ENCODE data around the gene SHROOM3.

SHROOM3 gene

GRCh38 chr4:76569706-76570105 is 134.7 kb downstream of the SHROOM3 start:
- DNase-seq (ENCODE audit: low read depth): no peak

- no peak for DNase-seq (ENCODE audit: low read depth)
Measured at GRCh38 chr4:76570141-76570973, 135.3 kb downstream of the SHROOM3 start.

DNA sequence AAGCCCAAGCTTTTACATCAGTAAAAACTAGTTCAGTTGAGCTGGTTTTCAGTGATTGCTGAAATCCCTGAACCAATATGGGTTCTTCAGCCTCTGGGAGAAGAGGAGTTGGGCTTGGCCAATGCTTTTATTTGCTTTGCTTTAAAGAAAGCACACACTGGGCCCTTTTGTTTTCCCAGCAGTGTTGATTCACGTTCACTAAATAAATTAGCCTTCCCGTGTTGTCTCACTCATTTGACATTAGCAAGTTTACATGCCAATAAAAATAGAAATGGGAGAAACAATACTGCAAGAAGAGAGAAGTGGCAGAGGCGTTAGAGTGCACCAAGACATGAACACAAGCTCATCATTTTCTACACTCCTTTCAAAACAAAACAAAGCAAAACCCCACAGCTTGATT is 136.2 kb downstream of the SHROOM3 start:
- DNase-seq (ENCODE audit: low read depth): no peak

DNA sequence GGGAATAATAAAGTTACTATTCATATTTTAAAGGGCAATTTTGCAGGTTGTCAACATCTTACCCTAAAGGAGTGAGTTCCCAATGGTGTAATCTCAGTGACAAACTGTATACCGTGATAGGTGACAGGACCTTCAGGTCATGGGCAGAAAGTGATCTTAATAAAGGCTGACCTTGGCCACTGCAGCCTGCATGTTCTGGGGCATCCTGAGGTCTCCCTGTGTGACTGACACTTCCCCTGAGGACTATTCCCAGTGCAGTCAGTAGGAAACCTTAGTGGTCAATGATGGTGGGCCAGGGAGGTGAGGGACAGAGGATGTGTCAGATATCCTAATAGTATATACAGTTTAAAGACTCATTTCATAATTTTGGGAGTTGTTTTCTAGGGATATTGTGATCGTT is 137.2 kb downstream of the SHROOM3 start:
- DNase-seq (ENCODE audit: low read depth): no peak

DNA sequence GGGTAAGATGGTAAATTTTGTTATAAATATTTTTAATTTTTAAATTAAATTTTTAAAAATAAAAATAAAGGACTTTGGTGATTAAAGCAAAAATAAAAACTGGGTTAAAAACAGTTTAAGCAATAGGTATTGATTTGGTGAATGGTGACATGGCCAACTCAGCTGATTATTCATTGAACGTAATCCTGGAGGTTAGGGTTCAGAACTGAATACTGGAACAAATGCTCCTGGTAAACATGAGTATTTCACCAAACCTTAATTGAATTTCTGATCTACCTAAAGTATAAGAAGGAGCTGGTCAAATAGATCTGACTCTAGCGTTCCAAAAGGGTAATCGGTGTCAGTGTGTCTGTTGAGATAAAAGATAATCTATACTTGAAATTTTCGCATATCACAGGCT is 141.8 kb downstream of the SHROOM3 start:
- no peak for DNase-seq (ENCODE audit: low read depth)

DNA sequence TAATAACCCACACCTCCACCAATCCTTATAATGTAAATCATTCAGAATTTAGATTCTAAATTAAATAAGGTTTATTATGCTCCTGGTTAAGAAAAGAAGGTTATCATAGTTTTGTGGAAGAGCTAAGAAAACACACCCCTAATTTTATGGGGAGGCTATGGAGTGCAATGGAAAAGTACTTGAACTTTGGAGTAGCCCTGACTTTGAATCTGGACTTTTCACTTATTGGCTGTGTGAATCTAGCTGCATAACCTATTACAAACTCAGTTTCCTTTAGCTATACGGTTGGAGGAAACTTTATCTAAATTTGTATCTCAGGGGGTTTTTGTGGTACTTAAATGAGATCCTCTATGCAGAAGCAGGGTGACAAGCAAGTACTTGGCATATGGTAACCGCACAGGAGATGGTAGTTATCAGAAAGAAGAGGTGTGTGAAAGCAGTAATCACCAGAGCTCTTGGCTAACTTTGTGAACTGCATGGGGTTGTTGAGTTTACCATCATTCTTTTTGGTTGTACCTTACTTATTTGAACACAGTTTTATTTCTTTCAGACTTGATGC is 143.1 kb downstream of the SHROOM3 start:
- DNase-seq (ENCODE audit: low read depth): no peak

GRCh38 chr4:76579596-76580375 is 144.8 kb downstream of the SHROOM3 start:
- no peak for DNase-seq (ENCODE audit: low read depth)

- no peak for DNase-seq (ENCODE audit: low read depth)
Measured at GRCh38 chr4:76581077-76581962, 146.3 kb downstream of the SHROOM3 start.

DNA sequence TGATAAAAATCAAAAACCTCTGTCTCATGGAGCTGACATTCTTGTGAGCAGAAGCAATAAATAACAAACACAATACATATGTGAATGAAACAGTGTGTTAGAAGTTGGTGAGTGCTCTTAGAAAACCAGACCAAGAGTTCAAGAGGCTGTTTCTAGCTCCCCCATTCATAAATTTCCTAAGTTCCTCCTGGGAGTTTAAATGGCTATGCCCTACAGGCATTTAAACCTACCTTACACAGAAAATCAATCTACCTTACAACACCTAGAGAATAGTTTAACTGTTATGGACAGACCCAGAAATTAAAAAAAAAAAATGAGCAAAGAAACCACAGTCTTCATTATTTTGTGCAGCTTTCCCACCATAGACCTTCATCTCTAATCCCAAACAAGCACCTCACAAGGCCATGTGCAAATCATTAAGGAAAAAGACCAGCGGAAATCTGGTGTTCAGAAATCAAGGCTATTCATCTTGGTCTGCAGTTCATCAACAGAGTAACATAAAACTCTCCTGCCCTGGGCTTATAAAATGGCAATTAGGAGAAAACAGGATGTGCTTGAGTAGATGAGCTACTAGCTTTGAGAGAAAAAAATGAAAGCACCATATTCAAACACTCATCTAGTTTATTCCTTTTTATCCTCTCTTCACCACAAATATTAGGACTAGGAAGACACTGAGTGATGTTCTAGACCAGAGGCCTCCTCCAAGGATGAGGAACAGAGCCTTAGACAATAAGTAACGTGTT is 147.2 kb downstream of the SHROOM3 start:
- DNase-seq (ENCODE audit: low read depth): no peak

GRCh38 chr4:76582817-76583087 is 147.7 kb downstream of the SHROOM3 start:
- no peak for DNase-seq (ENCODE audit: low read depth)

- DNase-seq (ENCODE audit: low read depth): no peak
Measured at GRCh38 chr4:76584241-76585152, 149.5 kb downstream of the SHROOM3 start.

DNA sequence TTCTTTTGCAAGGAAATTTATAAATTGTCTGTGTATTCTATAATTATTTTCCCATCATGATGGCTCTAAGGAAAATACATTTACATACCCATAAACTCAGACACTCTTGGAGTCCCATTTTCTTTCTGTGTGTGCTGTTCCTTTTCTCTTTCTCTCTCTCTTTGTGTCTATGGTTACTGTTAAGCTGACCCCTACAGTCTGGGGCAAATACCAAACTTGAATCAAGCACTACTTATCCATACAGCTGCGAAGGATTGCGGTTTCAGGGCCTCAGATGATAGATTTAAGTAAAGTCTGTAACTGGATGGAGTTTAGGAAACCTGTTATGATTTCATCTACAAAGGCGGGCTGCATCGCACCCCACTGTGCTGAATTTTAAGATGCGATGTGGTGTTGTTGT is 150.2 kb downstream of the SHROOM3 start:
- no peak for DNase-seq (ENCODE audit: low read depth)

- DNase-seq (ENCODE audit: low read depth): no peak
Measured at GRCh38 chr4:76585897-76586360, 150.9 kb downstream of the SHROOM3 start.

DNA sequence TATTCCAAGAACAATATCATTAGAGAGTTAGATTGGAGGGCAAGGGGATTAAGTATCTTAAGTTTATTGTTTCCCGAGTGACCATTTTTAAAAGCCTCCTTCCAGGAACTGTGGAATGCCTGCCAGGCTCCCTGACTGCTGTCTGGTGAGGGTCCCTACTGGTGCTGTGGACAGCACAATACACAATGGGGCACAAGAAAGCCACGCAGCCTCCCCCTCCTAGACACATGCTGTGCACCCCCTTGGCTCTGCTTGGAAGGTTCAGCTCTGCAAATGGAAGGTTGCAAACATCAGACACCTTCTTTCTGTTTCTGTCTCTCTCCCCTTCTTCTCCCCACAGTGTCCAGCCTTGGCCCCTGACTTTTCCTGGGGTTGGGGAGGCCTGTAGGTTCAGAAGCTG is 153.2 kb downstream of the SHROOM3 start:
- DNase-seq (ENCODE audit: low read depth): no peak

DNA sequence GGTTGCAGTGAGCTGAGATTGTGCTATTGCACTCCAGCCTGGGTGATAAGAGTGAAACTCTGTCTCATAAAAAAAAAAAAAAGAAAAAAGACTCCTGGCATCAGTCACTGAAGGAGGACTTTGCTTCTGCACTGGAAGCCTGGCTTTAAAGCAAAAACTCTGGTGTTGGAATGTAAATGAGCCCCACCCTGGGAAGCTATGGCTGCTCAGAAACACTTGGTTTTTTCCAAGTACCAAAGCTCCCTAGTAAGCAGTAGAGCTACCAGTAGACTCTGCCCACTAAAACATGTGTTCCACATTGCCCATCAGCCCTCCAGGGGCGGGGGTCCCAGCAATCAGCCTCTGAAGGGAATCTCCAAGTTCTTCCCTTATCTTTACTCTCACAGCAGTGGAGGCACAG is 154.4 kb downstream of the SHROOM3 start:
- DNase-seq (ENCODE audit: low read depth): no peak

DNA sequence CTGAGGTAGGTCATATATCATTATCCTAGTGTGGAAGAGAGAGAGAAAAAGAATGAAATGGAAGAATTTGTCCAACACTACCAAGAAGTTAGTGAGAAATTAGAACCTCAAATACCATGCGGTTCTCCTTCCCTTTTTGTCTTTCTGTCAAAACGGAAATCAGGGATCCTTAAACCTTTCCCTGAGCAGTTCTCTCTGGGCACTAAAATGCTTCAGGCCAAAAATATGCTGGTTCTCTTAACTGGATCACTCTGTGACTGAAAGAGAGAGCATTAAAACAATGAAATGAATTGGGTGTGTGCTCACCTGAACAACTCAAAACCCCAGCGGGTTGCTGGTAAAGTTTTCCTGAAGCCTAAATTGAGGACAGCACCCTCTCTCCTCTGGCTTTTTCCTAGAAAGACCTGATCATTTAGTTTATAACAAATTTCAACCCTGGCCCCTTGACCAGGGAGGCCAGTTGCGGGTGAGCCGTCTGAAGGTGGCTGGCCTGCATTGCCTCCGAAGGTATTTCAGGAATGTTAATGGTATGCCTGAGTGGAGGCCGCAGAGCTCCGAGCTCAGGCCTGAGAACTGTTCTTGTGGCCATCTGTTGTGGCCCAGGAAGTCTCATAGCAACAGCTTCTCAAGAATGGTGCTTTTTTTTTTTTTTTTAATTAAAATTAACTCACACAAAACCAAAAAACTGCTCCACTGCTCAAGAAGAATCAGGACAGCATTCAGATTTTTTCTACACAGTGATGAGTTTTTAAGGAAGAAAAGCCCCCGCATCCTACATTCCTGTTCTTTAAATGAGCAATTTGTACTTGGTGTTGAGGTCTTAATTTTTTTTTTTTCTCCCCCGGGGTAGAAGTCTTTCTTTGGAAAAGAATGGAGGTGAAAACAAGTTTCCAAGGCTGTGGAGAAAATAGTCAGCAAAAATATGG is 155.1 kb downstream of the SHROOM3 start:
- no peak for DNase-seq (ENCODE audit: low read depth)

DNA sequence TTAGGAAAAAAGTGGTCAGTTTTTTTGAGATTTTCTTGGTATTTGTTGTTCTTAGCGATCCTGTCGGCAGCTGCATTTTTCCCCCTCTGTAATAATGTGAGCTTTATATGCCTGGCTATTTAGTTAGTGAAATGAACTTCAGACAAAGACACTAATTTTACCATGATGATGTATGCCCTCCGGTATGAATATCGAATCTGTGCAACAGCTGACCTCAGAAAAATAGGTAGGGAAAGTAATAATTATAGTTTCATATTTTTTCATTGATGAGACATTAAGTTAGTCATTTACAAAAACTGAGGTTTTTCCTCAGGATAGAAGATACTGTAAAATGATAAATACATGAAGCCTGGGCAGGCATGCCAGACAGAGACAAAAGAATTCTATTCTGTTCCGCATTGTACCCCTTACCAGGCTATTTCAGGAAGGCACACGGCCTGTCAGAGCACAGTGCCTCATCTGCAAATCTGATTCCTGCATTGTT is 155.8 kb downstream of the SHROOM3 start:
- DNase-seq (ENCODE audit: low read depth): no peak

DNA sequence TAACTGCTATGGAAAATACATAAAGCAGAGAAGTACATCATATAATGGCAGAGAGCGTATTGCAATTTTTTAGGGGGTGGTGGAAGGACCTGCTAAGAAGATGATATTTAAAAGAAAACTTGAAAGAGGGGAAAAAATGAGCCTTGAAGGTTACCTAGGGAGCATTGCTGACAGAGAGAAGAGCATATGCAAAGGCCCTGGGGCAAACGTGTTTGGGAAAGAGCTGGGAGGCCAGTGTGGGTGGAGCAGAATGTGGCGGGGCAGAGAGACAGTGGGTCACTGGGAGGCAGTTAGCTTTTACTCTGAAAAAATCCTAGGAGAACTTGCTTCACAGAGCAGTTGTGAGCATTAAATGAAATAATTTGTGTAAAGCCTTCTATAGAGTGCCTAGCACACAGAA is 157.0 kb downstream of the SHROOM3 start:
- DNase-seq (ENCODE audit: low read depth): no peak

DNA sequence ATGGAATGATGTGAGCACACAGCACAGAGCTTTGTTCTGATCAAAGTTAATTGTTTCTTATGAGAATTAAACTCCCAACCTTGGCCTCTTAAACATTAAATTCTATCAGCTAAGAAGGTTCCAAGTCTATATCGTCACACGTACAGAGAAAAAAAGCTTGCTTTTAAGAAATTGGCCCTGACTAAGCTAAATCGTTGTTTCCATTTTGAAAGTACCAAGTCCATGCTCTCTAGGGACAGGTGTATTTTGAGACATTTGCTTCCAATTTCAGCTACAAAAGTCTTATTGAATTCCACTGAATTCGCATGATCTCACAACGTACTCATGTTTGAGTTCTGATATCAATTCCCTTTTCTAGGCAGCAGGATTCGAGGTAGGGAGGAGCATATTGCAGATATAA is 157.4 kb downstream of the SHROOM3 start:
- DNase-seq (ENCODE audit: low read depth): no peak
